Measurements from ENCODE around the gene POLN.

DNA sequence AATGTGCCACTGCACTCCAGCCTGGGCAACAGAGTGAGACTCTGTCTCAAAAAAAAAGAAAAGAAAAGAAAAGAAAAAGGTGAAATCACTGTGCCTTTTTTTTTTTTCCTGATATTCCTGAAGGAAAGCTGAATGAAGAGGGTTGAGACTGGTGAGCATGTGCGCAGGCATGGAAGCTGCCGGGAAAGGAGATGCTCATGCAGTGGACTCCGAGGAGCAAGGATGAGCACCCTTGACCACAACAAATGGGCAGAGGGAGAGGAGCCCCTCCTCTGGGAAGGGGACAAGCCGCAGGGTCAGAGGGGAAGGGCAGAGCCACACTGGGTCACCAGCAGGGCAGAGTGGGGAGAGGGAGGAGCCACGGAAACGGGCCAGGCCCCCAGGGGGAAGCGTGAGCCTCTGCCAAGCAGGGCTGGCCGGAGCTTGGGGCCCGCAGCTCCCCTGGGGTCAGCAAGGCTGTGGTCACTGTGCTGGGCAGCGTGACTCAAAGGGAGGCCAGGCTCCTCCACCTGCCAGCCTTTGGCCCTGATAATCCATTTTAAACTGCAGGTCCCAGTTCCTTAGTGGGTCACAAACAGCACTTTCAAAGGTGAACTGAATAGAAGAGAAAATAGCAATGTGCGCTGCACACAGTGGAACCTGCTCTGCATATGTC, 102.9 kb downstream of the POLN start:
- TF ChIP-seq POLR2AphosphoS5 (IDR thresholded peaks at IDR 0.05; ENCODE audit: low read depth) (no peak), CTCF (conservative IDR thresholded peaks at IDR 0.05; ENCODE audit: low read depth in 2 of 2) (no peak), JUNB (IDR thresholded peaks at IDR 0.05; ENCODE audit: unreplicated experiment) (no peak), NANOG (IDR thresholded peaks at IDR 0.05; ENCODE audit: borderline replicate concordance) (no peak), EZH2phosphoT487 (IDR thresholded peaks at IDR 0.05; ENCODE audit: unreplicated experiment) (no peak)
